HG03060 (cell line): ENCODE data around the gene ITGB2.
"Not testable (repeated sequence)": the region's sequence is repeated elsewhere in the genome, so short reads cannot be mapped to it uniquely, and the experiment has no call there.

ENCODE experiments used
- ATAC-seq: cut with Tn5 transposase; IDR thresholded peaks from one replicate; pipeline ENCODE4 v1.9.1; 2021; ENCODE audit warnings: low read depth, moderate number of reproducible peaks; ENCODE audit not compliant: unreplicated experiment

Gene ITGB2

DNA sequence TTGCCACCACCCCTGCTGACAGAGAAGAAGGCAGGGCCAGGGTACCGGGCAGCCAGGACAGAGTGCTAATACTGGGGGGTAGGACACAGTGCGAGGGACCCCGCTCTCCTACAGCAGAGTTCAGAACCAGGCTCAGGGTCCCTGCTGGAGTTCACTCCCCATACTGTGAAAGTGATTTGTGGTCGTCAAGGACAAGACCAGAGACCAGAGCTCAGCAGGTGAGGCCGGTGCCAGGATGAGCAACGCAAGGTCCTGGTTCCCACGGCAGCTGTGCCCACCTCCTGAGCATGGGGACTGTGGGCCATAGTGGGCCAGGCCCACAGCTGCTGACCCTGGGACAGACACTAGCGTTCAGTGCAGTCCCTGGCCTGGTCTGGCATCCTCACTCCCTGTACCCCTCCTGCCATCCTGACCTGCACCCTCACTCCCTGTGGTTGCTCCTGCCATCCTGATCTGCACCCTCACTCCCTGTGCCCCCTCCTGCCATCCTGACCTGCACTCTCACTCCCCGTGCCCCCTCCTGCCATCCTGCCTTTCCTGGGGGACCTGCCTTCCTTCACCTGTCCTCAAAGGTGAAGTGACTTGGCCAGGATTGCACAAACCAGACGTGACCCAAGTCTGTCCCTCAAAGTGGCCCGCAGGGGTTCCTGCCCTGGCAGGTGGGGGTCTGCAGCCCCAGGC, 33.4 kb downstream of the ITGB2 start:
- no peak for ATAC-seq

DNA sequence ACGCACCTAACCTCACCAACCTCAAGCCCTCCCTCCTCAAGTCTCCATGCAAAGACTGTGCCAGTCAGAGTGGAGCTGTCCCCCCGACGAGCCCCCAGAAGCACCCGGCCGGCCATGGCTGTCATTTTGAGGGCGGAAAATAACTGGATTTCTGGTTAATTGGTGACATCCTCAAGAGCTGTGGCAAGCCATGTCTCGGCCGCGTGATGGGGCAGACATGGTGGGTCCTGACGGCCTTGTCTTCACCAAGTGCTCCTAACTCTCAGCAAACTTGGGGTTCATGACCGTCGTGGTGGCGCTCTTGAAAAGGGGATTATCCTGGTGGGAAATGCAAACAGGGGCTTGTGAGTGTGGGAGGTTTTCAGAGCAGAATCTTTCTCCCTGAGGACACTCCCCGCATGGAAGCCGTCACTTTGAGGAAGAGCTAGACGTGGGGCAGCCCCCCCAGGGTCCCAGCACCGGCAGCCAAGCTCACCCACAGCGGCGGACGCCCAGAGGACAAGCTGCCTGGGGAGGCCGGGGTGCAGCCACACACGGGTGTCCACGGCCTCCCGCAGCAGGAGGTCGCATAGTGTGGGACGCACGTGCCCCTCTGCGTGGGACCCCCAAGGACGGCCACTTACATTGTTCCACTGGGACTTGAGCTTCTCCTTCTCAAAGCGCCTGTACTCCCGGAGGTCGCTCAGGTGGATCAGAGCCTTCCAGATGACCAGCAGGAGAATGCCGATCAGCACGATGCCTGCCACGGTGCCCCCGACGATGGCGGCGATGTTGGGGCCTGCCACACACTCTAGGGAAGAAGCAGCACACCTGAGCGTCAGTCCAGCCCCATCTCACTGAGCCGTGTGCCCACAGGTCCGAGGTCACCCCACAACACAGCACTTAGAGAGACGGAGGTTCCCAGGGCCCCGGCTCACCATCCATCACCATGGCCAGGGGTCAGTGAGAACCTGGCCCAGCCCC, 34.3 kb downstream of the ITGB2 start:
- ATAC-seq: no peak

DNA sequence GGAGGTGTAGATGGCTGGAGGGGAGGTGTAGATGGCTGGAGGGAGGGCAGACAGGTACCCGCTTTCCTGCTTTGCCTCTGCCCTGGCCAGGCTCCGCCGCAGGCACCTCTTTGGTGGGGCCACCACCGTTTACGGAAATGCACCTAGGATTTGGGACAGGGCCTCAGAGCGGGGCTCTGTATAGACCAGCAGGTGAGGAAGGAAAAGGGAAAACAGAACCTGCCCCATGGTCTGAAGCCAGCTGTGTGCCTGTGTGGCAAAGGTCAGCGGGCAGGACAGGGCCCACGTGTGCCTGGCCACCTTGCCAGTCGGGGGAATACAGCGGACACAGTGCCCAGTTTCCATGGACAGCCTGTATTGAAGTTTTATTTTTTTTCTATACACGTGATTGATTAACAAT, 35.1 kb downstream of the ITGB2 start:
- ATAC-seq: no peak

DNA sequence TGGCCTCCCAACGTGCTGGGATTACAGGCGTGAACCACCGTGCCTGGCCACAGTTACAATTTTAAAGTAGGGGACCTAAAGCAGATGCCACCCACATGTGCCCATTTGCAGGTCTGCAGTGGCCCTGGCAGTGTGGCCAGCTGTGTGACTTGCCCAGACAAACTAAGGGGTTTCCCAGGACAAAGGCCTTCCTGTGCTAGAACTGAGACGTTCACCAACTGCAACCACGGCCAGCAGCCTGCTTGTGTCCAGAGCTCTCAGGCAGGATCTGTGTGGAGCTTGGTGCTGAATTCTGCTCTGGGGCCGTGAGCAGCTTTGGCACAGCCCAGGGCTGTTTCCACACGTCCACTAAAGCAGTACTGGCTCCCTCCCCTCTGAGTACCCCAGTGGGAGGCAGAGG, 36.6 kb downstream of the ITGB2 start:
- ATAC-seq: no peak

DNA sequence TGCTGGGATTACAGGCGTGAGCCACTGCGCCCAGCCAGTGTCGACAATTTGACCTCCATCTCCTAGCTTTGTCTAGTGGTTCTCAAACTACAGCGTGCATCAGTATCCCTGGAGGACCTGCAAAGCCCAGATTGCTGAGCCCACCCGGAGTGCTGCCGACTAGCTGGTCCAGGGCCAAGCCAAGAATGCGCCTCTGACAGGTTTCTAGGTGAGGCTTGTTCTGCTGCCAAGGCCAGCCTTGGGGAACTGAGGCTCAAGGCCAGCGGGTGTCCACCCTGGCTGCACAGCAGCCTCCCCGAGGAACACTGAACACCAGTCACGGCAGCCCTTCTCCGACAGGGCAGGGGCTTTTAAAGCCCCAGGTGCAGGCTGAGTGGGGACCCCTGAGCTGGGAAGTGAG, 37.4 kb downstream of the ITGB2 start:
- no peak for ATAC-seq

DNA sequence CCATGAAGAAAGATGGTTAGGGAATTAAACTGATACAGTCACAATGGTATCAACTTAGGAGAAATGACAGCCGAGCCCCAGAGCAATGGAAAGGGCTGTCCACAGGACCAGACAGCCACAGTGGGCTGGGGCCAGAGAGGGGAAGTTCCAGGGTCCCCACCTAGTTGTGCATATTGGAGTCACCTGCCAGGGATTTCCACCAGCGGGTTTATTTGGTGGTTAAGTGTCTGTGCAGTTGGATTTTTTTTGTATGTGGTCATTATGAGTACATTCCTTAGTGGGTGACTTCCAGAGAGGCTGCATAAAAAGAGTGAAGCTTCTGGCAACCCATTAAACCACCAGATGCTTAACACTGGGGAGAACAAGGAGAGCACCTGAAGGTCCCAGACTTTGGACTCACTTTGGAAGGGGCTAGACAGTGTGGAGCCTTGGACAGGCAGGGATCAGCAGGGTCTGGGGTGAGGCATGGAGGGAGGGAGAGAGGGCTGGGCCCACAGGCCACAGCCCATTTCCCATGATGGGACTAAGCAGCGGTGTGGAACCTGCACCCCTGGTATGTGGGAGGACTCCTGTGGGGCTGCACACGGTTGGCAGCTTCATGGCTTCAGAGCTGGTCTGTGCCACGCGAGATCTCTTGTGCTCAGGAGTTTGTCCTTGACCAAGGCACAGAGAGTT, 39.4 kb downstream of the ITGB2 start:
- no peak for ATAC-seq

DNA sequence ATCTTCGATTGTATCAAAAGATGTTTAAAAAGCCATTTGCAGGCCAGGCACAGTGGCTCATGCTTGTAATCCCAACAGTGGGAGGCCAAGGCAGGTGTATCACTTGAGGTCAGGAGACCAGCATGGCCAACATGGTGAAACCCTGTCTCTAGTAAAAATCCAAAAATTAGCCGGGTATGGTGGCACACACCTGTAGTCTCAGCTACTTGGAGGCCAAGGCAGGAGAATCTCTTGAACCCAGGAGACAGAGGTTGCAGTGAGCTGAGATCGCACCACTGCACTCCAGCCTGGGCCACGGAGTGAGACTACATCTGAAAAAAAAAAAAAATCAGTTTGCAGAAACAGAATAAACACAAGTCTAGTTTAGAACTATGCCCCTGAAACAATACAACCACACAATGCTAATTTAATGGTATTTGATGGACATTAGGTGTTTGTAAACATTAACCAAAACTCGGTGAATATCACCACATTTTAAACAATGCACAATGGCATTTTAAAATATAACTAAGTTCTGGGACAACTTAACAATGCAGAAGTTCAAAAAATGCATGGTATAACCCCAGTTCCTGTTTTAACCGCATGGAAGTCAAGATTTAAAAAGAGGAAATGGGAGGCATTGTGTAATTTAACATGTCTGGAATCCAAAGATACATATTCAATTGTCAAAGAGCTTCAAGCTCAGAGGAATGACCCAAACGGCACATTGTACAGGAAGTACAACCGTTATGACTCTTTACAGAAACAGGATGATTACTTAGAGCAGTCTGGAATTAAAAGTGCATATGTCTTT, 40.1 kb downstream of the ITGB2 start:
- ATAC-seq: no peak

DNA sequence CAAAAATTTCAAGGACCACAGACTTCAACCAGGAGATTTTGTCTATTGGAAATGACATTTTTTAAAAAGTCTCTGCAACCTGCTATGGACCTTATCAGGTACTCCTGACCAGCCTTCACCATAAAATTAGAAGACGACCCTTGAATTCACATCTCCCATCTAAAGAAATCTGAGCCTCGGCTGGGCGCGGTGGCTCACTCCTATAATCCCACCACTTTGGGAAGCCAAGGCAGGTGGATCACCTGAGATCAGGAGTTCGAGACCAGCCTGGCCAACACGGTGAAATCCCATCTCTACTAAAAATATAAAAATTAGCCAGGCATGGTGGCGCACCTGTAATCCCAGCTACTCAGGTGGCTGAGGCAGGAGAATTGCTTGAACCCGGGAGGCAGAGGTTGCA, 41.5 kb downstream of the ITGB2 start:
- not testable (repeated sequence) for ATAC-seq

DNA sequence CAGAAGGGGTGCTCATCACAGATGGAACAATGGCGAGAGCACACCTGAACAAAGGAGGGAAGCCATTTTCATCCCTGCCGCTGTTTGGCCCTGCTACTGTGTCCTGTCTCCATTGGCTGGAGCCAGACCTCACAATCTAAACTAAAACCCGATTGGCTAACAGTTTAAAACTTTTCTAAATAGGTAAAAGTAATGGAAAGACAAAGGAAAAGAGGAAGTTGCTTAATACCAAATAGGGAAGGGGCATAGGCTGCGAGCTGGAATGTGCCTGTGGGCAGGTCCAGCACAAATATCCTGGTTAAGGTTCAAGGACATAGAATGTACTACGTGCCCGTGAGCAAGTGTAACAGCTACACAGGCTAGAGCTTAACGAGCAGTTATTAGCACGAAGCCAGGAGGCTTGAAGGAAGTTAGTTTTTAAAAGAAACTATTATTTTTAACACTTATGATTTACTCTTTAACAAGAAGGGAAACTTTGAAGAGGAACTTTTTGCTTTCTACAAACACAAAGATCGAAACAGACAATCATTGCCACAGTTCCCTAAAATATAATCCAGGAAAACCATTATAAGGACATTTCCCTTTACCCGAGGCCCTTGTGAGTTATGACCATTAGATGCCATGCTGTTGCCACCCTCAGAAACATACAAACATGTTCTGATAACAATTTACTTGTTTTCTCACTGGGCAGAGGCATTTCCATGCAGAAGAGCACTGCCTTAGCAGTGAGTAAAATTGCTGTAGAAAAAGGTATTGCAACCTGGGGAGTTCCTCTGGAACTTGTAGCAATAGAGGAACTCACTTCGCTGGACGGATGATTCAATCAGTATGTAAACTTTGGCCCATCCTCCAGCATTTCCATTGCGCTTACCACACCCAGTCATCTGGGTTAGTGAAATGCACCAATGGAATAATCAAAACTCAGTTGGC, 42.4 kb downstream of the ITGB2 start:
- no peak for ATAC-seq

DNA sequence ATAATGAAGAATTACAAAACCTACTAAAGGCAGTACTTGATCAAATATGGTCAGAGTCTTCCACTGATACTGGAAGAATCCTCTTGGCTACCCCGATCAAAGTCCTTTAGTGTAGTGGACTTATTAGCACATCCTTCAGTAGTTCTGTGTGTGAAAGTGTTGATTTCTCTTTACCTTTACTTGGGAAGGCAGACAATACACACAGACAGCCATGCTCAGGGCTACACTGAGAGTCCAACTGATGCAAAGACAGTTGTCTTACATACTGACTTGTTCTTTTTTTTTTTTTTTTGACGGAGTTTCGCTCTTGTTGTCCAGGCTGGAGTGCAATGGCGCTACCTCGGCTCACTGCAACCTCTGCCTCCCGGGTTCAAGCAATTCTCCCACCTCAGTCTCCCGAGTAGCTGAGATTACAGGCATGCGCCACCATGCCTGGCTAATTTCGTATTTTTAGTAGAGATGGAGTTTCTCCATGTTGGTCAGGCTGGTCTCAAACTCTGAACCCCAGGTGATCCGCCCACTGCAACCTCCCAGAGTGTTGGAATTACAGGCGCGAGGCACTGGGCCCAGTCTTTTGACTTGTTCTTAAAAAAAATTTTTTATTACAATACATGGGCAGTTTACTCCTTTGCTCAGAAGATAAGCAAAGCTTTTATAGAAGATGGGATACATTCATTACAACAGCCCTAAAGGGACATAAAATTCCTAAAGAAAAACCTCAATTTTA, 43.7 kb downstream of the ITGB2 start:
- no peak for ATAC-seq

DNA sequence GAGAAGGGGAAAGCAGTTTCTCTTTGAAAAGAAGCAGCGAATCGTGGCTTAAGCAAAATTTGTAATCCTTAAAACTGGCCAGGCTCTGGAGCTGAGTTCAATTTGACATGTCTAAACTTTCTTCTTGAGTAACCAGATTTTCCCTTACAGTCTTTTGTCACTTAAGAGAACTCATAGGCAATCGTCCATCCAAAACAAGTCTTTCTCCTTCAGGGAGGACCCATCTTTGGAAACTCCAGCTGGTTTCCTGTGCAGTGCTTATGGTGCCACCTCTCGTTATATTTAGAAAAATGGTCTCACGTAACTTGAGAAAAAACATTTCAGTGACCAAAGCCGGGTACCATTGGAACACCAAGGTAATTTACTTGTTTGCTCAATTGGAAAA, 45.4 kb downstream of the ITGB2 start:
- ATAC-seq: no peak

DNA sequence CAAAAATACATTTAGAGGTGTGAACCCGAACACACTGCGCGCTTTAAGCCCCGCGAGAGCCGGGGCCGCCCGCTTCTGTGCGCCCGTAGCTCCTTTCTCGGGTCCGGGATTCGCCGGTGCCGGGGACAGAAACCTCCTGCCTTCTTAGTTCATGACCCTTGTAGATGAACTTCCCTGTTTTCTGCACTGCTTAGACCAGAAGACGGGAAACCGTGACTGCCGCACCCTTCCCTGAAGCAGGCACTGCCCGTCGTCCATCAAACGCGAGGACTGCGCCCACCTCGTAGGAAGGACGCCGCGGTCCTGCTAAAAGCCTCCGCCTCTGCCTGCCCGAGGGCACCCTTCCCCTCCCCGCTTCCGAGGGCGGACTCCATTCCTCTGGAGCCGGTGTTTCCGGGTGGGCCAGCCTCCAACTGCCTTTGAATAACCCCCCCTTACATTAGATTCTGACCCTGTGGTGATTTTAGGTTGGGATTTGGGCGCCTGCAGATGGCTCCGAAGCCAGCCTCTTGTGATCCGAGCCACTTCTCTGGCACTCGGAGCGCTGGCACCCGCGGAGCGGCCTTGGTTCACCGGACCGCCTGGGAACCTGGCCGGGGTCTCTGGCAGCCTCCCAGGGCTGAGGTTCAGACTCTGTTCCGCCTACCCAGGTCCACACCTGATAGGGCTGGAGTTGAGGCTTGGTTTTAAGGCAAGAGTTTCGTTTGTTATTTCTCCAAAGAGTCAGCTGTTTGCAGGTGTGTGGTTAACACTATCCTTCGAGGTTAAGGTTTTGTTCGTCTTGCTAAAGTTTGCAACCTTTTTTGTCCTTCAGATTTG, 46.0 kb downstream of the ITGB2 start:
- no peak for ATAC-seq

DNA sequence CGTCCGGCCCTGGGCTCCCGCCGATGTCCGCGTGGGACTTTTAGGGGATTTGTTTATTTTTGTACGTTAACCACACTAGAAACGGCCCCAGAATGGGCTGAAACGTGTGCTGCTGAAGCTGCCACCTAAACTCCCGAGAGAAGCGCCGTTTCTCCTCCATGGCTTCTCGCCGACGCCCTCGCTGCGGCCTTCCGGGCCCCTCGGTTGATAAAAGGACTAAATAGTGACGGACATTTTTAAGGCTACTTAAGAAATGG, 46.5 kb downstream of the ITGB2 start:
- peak; percentile 1 for ATAC-seq

DNA sequence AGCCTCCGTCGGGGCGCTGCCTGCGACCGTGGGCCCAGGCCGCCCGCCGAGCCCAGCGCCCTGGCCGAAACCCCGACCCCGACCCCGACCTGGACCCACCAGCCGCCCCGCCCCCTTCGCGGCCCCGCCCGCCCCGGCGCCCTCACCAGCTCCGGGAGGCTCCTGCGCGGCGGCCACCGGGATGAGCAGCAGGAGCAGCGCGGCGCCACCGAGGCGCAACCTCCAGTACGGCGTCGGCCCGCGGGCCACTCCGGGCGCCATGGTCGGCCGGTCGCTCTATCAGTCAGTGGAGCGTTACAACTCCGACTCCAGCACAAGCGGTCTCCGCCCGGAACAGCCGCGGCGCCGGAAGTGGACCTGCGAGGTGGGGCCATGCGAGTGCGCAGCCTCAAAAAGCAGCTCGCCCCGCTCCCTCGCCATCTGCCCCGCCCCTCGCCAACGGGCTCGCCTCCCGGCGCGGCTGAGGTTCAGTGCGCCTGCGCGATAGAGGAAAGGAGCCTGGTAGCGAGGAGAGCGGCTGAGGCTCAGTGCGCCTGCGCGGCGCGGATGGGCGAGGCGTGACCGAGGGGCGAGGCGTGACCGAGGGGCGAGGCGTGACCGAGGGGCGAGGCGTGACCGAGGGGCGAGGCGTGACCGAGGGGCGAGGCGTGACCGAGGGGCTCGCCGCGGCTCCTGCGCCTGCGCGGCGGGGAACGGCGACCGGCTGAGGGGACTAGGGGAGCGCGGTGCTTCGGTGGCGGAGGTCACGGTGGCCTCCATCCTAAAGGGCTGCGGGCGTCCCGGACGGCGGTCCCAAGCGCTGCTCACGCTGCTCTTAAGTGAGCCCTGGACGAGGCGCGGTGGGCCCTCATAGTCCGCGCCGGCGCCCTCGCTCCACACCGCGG, 47.1 kb downstream of the ITGB2 start, which contains the start of gene PTTG1IP:
Gene PTTG1IP, minus strand, starts transcription at position 335 of the 884 bp plus-strand sequence. Its CDS starts 74 bp downstream, at position 261.
- peak; percentile 67 for ATAC-seq

DNA sequence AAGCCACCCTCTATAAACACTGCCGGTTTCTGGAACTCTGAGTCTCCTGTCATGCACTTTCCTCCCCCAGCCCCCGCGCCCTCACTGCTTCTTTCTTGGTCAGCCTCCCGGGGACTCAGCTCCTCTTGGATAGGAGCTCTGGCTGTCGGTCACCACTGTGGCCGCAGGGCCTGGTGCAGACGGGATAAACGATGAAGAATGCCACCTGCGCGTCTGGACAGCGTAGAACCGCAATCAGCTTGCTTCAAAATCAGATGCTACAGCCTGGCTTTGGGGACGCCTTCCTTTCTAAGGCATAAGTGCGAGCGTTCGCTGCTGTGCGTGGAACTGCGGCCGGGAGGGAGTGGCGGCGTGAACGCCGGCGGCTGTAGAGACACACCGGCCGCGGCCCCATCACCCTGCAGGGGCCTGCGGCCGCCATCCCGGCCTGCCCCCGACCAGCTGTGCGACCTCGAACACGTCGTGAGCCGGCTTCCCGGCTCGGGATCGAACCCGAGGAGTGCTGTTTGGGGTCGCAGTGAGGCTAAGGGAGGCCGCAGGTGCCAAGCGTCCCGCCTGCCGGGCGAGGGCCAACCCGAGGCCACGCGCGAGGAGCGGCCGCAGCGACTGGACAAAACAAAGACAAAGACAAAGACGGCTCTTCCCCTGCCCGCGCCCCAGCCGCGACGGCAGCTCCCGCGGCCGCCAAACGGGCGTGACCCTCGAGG, 47.9 kb downstream of the ITGB2 start:
- ATAC-seq: no peak

DNA sequence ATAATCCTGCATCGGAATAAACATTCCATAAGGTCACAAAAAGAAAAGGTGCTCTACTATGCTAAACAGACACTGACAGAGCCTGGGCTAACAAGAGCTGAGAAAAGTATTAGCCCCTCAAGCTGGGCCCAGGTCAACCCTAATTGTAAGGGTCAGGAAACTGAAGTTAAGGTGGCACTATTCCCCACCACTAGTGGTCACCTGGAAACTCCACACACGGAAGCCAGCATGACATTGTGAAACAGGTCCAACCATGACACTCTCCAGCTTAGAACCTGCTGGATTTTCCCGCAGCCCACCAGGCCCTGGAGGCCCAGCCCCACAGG, 48.4 kb downstream of the ITGB2 start:
- ATAC-seq: no peak
